ENCODE measurements around the gene PPP1R7.
"Not testable (repeated sequence)": the region's sequence is repeated elsewhere in the genome, so short reads cannot be mapped to it uniquely, and the experiment has no call there.

DNA sequence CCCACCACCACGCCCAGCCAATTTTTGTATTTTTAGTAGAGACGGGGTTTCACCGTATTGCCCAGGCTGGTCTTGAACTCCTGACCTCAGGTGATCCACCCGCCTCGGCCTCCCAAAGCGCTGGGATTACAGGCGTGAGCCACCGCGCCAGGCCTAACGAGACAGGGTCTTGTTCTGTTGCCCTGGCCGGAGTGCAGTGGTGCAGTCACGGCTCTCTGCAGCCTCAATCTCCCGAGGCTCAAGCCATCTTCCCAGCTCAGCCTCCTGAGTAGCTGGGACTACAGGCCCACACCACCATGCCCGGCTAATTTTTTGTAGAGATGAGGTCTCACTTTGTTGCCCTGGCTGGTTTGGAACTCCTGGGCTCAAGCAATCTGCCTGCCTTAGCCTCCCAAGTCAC, 47.0 kb downstream of the PPP1R7 start:
- TF ChIP-seq, protein P1, sequence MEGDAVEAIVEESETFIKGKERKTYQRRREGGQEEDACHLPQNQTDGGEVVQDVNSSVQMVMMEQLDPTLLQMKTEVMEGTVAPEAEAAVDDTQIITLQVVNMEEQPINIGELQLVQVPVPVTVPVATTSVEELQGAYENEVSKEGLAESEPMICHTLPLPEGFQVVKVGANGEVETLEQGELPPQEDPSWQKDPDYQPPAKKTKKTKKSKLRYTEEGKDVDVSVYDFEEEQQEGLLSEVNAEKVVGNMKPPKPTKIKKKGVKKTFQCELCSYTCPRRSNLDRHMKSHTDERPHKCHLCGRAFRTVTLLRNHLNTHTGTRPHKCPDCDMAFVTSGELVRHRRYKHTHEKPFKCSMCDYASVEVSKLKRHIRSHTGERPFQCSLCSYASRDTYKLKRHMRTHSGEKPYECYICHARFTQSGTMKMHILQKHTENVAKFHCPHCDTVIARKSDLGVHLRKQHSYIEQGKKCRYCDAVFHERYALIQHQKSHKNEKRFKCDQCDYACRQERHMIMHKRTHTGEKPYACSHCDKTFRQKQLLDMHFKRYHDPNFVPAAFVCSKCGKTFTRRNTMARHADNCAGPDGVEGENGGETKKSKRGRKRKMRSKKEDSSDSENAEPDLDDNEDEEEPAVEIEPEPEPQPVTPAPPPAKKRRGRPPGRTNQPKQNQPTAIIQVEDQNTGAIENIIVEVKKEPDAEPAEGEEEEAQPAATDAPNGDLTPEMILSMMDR (IDR thresholded peaks at IDR 0.05): not testable (repeated sequence)
- TF ChIP-seq POLR2A (IDR thresholded peaks at IDR 0.05; ENCODE audit: low read depth); POLR2AphosphoS5 (IDR thresholded peaks at IDR 0.05): not testable (repeated sequence)

All from esophagus muscularis mucosa (tissue), 3 donors.